ENCODE data around the gene ESPN. TPM values are rescaled to one million over a fixed set of nuclear protein-coding genes. Genes with fewer than 3 reads are reported as not detected.

The ESPN gene
- total RNA-seq, 4 donors from 2014 or later = 0.60 to 6.1 (median 1.7) TPM

DNA sequence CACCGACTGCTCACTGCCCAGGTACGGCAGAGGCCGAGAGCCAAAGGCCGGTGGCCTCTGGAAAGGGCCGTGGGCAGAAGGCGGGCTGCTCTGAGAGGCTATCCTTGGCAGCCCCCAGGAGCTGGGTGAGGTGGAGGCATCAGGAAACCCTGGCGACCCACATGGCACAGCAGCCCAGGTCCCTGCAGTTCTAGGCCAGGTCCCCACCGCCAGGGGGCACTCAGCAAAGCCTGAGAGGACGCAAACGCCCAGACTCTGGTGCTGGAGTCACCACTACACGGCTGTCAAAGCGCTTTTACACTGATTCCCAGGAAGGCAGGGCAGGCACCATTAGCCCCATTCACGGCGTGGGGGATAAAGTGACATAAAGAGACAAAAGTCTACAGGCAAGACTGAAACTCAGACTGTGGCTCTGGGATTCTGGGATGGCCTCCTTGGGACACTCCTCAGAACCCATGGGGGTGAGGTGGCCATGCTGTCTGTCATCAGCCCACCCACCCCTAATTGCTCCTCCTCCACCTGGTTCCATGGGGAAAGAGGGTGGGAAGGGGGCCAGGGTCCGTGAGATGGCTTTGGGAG is 61.9 kb downstream of the ESPN start:
- no peak overlapping the region for H3K4me3 ChIP-seq

DNA sequence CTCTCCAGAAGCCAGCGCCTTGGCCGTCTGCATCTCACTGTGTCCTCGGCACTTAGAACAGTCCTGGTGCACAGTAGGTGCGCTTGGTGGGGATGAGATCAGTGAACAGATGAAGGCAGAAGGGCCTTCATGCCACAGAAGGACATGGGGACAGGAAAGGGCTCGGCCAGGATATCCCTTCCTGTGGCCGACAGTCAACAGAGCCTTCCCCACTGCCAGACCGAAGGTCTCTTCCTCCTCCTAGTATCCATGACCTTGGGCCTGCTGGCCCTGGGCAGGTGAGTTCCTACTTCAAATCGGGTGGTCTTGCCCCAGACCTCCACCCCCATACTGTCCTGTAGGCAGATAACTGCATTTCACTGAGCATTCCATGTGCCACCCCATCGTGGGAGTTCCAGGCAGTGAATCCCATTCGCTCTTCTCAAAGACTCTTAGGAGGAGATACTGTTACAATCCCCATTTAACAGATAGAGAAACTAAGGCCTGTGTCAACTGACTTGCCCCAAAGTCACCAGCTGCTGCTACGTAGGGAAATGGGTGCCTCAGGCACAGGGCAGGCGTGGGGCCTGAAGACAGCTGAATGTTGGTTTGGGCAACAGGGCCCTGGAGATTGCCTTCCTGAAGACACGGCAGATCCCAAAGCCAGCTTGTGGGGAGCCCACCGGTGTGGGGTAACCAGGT is 63.4 kb downstream of the ESPN start:
- peaks cover 0 to 36% of the 10 kb centered on the region in 2 donors for H3K27me3 ChIP-seq
- no peak overlapping the region for H3K27ac ChIP-seq
- H3K4me3 ChIP-seq = no peak overlapping the region
- H3K9me3 ChIP-seq = no peaks in the 10 kb centered on the region
- DNase-seq (ENCODE audit: low spot score in 2 of 2) = no peak
- no peaks in the 10 kb centered on the region for H3K36me3 ChIP-seq
- 89% methylated on average over 13 to 14 of the region's 14 CpGs for WGBS, 2 donors
- H3K4me1 ChIP-seq = peaks cover 0 to 64% (median 19%) of the 10 kb centered on the region in 4 donors
- TF ChIP-seq CTCF (IDR thresholded peaks at IDR 0.05) = no peak
- no peak for TF ChIP-seq POLR2A (IDR thresholded peaks at IDR 0.05)
- TF ChIP-seq EP300 (IDR thresholded peaks at IDR 0.05) = no peak

More for the DNA sequence above, 61.9 kb downstream of the ESPN start:
- peak; percentile 72 to 83 for DNase-seq (ENCODE audit: low spot score in 2 of 2)
- H3K4me1 ChIP-seq = peaks cover 0 to 60% (median 19%) of the 10 kb centered on the region in 4 donors
- no peaks in the 10 kb centered on the region for H3K36me3 ChIP-seq
- TF ChIP-seq POLR2A (IDR thresholded peaks at IDR 0.05) (no peak), CTCF (IDR thresholded peaks at IDR 0.05) (peak; percentile 79 to 89 (median 86))
- no peaks in the 10 kb centered on the region for H3K9me3 ChIP-seq
- H3K27ac ChIP-seq = peak overlapping the region in 1 of 4 donors; percentile 41
- peaks cover 0 to 36% of the 10 kb centered on the region in 2 donors for H3K27me3 ChIP-seq
- WGBS, 2 donors = 6% methylated on average over 12 to 15 of the region's 15 CpGs

- DNase-seq (ENCODE audit: low spot score in 2 of 2) = no peak
- Histone ChIP-seq H3K9me3 (no peaks in the 10 kb centered on the region), H3K4me3 (no peak overlapping the region), H3K4me1 (peaks cover 0 to 64% (median 19%) of the 10 kb centered on the region in 4 donors), H3K27ac (no peak overlapping the region), H3K36me3 (no peaks in the 10 kb centered on the region), H3K27me3 (peaks cover 0 to 35% of the 10 kb centered on the region in 2 donors)
- 62% methylated on average over 11 of the region's 13 CpGs; no CpG with 5 or more reads in 1 of the 2 donors for WGBS, 2 donors
- TF ChIP-seq EP300 (IDR thresholded peaks at IDR 0.05) = no peak
- TF ChIP-seq POLR2A (IDR thresholded peaks at IDR 0.05) = no peak
- TF ChIP-seq CTCF (IDR thresholded peaks at IDR 0.05) = no peak
These were observed 64.2 kb downstream of the ESPN start for GRCh38 chr1:6488602-6489382.

DNA sequence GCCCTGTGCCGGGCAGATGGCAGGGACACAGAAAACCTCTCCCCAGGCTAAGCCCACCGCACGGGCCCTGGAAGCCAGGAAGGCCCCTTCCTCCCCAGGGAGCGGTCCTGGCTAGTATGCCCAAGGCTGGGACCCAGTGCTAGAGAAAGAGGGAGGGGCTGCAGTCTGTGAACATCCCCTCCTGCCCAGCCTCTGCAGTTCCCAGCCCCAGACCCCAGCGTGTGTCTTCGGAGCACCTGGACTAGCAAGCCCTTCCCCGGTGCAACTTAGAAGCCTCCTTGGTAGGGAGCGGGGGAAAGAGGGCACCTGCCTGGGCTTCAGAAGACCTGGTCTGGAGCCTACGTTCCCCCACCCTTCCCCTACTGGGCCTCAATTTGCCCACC is 64.8 kb downstream of the ESPN start:
- DNase-seq (ENCODE audit: low spot score in 2 of 2) = no peak
- H3K4me1 ChIP-seq = peaks cover 0 to 64% (median 19%) of the 10 kb centered on the region in 4 donors
- TF ChIP-seq CTCF (IDR thresholded peaks at IDR 0.05) = no peak
- TF ChIP-seq POLR2A (IDR thresholded peaks at IDR 0.05) = no peak
- no peak for TF ChIP-seq EP300 (IDR thresholded peaks at IDR 0.05)
- peak overlapping the region in 1 of 4 donors; percentile 72 for H3K27ac ChIP-seq
- WGBS, 2 donors = 72 to 87% methylated on average over 5 to 8 of the region's 9 CpGs
- H3K4me3 ChIP-seq = no peak overlapping the region
- no peaks in the 10 kb centered on the region for H3K9me3 ChIP-seq
- H3K27me3 ChIP-seq = peaks cover 0 to 29% of the 10 kb centered on the region in 2 donors
- H3K36me3 ChIP-seq = no peaks in the 10 kb centered on the region
